Effector memory CD4-positive, alpha-beta T cell (primary cell): ENCODE results near the gene KLF9.

Experiments
- DNase-seq, 3 donors: peaks; one replicate each; pipeline ENCODE4 v3.0.0-alpha.2; 2020
- H3K27ac ChIP-seq: 2 replicates; pipeline ENCODE4 v1.7.0; 2013; ENCODE audit warnings: mild to moderate bottlenecking, low read length, moderate library complexity; ENCODE audit not compliant: insufficient read depth, poor library complexity, severe bottlenecking
- H3K27me3 ChIP-seq: replicated peaks from 2 replicates; pipeline ENCODE4 v1.7.0; 2013; ENCODE audit warnings: mild to moderate bottlenecking, low read length; ENCODE audit not compliant: insufficient read depth, control insufficient read depth, poor library complexity, severe bottlenecking
- H3K36me3 ChIP-seq: 2 replicates; pipeline ENCODE4 v1.7.0; 2013; ENCODE audit warnings: mild to moderate bottlenecking, low read length, moderate library complexity; ENCODE audit not compliant: control insufficient read depth, insufficient read depth
- H3K4me1 ChIP-seq: 2 replicates; pipeline ENCODE4 v1.7.0; 2013; ENCODE audit warnings: low read length, mild to moderate bottlenecking; ENCODE audit not compliant: control insufficient read depth, insufficient read depth, poor library complexity, severe bottlenecking
- H3K4me3 ChIP-seq: 2 replicates; pipeline ENCODE4 v1.7.0; 2013; ENCODE audit warnings: low read length, low read depth, mild to moderate bottlenecking; ENCODE audit not compliant: insufficient read depth, poor library complexity, severe bottlenecking
- H3K9me3 ChIP-seq: 2 replicates; pipeline ENCODE4 v1.7.0; 2013; ENCODE audit warnings: mild to moderate bottlenecking, low read length, moderate library complexity; ENCODE audit not compliant: control insufficient read depth

The KLF9 gene

DNA sequence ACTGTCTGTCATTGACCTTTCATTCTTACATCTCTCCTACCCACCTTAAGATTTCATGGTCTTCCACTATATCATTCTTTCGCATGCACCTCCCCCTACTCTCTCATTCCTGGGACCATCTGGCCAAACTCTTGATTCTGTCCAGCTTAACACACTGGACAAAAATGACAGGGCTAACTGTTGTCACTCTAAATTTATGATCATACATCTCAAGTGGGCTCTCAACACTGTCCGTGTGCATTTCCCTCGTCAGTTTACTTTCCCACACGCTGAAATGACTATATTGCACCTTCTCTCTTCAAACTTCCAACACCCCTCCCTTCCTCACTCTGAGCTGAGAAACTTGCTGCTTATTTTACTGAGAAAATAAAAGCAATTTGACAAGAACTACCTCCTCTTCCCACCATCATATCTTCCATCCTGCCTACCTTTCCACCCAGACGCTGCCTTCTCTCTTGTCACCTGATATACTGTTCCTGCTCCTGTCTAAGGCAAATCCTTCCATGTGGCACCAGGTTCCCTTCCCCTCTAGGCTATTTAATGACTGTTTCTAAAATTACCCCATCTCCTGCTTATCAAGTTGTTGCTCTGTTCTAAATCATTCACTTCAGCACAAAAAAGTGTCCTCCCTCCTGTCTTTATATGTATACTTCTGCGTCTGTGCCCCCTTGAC lies 8.1 kb upstream of the KLF9 start:
- no peaks in the 10 kb centered on the region for H3K27me3 ChIP-seq
- no peaks in the 10 kb centered on the region for H3K9me3 ChIP-seq
- H3K4me3 ChIP-seq: no peak overlapping the region
- no peaks in the 10 kb centered on the region for H3K36me3 ChIP-seq
- peak overlapping the region; percentile 15 for H3K27ac ChIP-seq
- peaks cover 33% of the 10 kb centered on the region for H3K4me1 ChIP-seq
- DNase-seq: no peak

DNA sequence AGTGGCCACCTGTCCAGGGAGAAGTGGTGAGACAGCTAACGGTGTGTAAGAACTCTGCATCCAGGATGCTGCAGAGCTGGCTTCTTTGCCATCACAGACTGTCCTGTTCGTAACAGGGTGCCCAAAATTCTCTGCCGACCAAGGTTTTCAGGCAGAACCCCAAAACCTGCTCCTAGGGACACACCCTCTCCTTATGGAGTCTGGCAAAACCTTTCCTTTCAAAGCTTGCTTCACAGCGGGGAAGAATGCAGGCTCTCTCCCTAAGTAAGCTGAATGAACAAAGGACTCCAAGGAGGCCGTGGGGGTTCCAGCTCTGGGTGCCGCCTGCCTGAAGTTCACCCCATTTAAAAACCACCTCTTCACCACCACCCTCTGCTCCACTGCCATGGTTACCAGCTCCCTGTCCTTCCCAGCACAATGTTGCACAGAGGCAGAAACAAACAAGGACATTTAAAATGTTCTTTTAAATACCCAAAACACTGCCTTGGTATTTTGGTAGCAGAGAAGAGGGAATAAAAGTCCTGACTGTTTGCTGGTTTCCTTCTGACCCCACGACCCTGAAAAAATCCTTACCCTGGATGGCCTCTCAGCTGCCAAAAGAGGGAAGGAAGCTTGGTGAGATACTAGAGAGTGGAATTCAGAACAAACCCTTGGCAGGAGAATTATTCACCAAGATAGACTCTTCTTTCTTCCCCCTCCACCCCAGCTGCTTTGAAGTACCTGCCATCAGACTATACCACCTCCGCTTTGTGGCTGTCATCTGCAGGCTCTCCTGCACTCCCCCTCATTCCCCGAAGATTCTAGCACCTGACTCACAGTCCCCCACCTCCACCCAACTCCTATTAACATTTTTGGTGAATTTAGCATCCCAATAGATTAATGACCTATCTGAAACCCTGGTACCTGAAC lies 7.1 kb upstream of the KLF9 start:
- Histone ChIP-seq H3K36me3 (no peaks in the 10 kb centered on the region), H3K27ac (peak overlapping the region; percentile 95), H3K27me3 (no peaks in the 10 kb centered on the region), H3K4me3 (peak overlapping the region; percentile 57), H3K9me3 (no peaks in the 10 kb centered on the region), H3K4me1 (peaks cover 33% of the 10 kb centered on the region)
- peak in 2 of 3 donors; percentile 25 to 46 for DNase-seq

GRCh38 chr9:70420441-70421271 lies 6.2 kb upstream of the KLF9 start:
- Histone ChIP-seq H3K9me3 (no peaks in the 10 kb centered on the region), H3K4me1 (peaks cover 33% of the 10 kb centered on the region), H3K36me3 (no peaks in the 10 kb centered on the region), H3K27ac (peak overlapping the region; percentile 95), H3K4me3 (peak overlapping the region; percentile 57), H3K27me3 (no peaks in the 10 kb centered on the region)
- DNase-seq: peak in 1 of 3 donors; percentile 48

GRCh38 chr9:70419556-70420440 lies 5.3 kb upstream of the KLF9 start:
- DNase-seq: peak; percentile 81 to 88 (median 87)
- H3K4me3 ChIP-seq: peak overlapping the region; percentile 57
- H3K4me1 ChIP-seq: peaks cover 33% of the 10 kb centered on the region
- H3K9me3 ChIP-seq: no peaks in the 10 kb centered on the region
- H3K27me3 ChIP-seq: no peaks in the 10 kb centered on the region
- H3K36me3 ChIP-seq: no peaks in the 10 kb centered on the region
- H3K27ac ChIP-seq: peak overlapping the region; percentile 95

- Histone ChIP-seq H3K27ac (peak overlapping the region; percentile 95), H3K36me3 (no peaks in the 10 kb centered on the region), H3K27me3 (no peaks in the 10 kb centered on the region), H3K4me1 (peaks cover 33% of the 10 kb centered on the region), H3K9me3 (no peaks in the 10 kb centered on the region), H3K4me3 (peak overlapping the region; percentile 57)
- DNase-seq: peak; percentile 69 to 75 (median 73)
Measured at GRCh38 chr9:70418822-70419555, 4.5 kb upstream of the KLF9 start.

GRCh38 chr9:70415476-70415875 lies 1.0 kb upstream of the KLF9 start:
- Histone ChIP-seq H3K36me3 (no peaks in the 10 kb centered on the region), H3K4me1 (peaks cover 26% of the 10 kb centered on the region), H3K4me3 (no peak overlapping the region), H3K27me3 (no peaks in the 10 kb centered on the region), H3K9me3 (no peaks in the 10 kb centered on the region), H3K27ac (no peak overlapping the region)
- DNase-seq: no peak

DNA sequence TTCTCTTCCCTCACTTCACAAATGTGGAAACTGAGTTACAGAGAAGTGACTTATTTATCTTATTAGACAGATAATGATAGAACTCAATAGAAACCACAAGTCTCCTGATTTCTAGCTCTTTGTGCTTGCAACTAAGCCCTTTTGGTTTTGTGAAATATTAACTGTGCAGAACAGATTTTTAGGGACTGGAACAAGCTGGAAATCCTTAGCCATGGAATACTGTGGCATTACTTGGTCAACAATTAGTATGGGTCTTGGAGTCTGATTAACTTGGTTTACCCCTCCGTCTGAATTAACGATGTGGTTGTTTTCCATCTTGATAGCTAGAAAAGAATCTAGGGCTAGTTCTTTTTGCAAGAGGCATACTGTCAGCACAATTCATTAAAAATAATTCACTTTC lies 584 bp upstream of the KLF9 start:
- Histone ChIP-seq H3K27ac (peak overlapping the region; percentile 99), H3K9me3 (no peaks in the 10 kb centered on the region), H3K4me1 (peaks cover 27% of the 10 kb centered on the region), H3K36me3 (peaks cover under 1% of the 10 kb centered on the region), H3K27me3 (no peaks in the 10 kb centered on the region), H3K4me3 (no peak overlapping the region)
- DNase-seq: no peak

DNA sequence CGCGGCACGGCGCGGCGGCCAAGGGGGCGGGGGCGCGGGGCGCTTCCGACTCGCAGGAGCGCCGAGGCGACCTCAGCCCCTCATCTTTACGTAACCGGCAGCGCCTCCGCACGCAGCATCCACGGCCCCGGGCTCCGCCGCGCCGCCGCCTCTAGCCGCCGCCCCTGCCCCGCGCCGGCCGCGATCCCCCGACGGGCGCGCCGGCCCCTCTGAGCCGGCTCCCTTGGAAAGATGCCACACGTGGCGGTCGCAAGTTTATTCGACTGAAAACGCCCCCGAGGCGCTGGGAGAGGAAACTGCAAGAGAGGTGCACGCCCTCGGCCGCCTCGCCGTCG lies 1.0 kb downstream of the KLF9 start:
- peaks cover 24% of the 10 kb centered on the region for H3K4me1 ChIP-seq
- no peaks in the 10 kb centered on the region for H3K9me3 ChIP-seq
- peaks cover 5% of the 10 kb centered on the region for H3K36me3 ChIP-seq
- peak in 1 of 3 donors; percentile 45 for DNase-seq
- no peaks in the 10 kb centered on the region for H3K27me3 ChIP-seq
- peak overlapping the region; percentile 99 for H3K27ac ChIP-seq
- peak overlapping the region; percentile 94 for H3K4me3 ChIP-seq
